A549 (cell line): Measurements from ENCODE around the gene SMAD5. TPM values are rescaled to one million over a fixed set of nuclear protein-coding genes. Genes with fewer than 3 reads are reported as not detected.

Source experiments
- ATAC-seq, 2 experiments: fragments of 200-7000 bp in 1 of 2; fragments of >200 bp in 1 of 2; cut with Nextera tagmentation in 1 of 2; cut with Tn5 transposase in 1 of 2; 3 replicates each; pipeline versions ENCODE4 v1.8.0 to v1.9.1; 2018 to 2020; ENCODE audit warnings: mild to moderate bottlenecking in 1 of 2, moderate library complexity in 1 of 2
- CTCF ChIA-PET: fragments of 300-600 bp; sonication (Branson Sonifier 250); formaldehyde crosslinking; extraction: SDS; loops from one replicate; lab custom pipeline; 2021; ENCODE audit warnings: antibody characterized with exemption, inconsistent platforms; lab: Yijun Ruan, JAX
- POLR2A ChIA-PET: fragments of 350-600 bp; formaldehyde crosslinking; extraction: SDS; loops from one replicate; lab custom pipeline; 2021; ENCODE audit warnings: antibody characterized with exemption, inconsistent platforms; lab: Yijun Ruan, JAX
- DNase-seq, 2 experiments: peaks; one replicate each; pipeline versions ENCODE4 v3.0.0 to v3.0.0-alpha.2; 2011 to 2016; ENCODE audit warnings: low read depth in 1 of 2, low spot score in 1 of 2
- FAIRE-seq: peaks from 2 replicates; lab custom pipeline; 2011; peaks lifted over from hg19 to GRCh38; lab: Jason Lieb, UNC
- H3K27ac ChIP-seq, 2 experiments: fragments of >200 bp; sonication (Bioruptor Twin); formaldehyde crosslinking; 3 replicates each; pipeline ENCODE4 v1.5.1; 2016 to 2017
- H3K4me1 ChIP-seq: fragments of >200 bp; sonication (Bioruptor Twin); formaldehyde crosslinking; 3 replicates; pipeline ENCODE4 v1.6.1; 2016
- H3K4me2 ChIP-seq: fragments of >200 bp; sonication (Bioruptor Twin); formaldehyde crosslinking; 3 replicates; pipeline ENCODE4 v1.6.1; 2016
- H3K4me3 ChIP-seq: fragments of >200 bp; sonication (Bioruptor Twin); formaldehyde crosslinking; 3 replicates; pipeline ENCODE4 v1.5.1; 2016
- H3K9me3 ChIP-seq: fragments of >200 bp; sonication (Bioruptor Twin); formaldehyde crosslinking; 3 replicates; pipeline ENCODE4 v1.6.1; 2016
- CBX2 ChIP-seq: fragments of 200-600 bp; sonication (generic); IDR thresholded peaks from 2 replicates; pipeline ENCODE4 v1.6.1; 2016; ENCODE audit warnings: low read depth, mild to moderate bottlenecking, borderline replicate concordance
- CHD4 ChIP-seq: fragments of 200-600 bp; sonication (generic); IDR thresholded peaks from 2 replicates; pipeline ENCODE4 v1.6.1; 2016; ENCODE audit warnings: antibody characterized with exemption, mild to moderate bottlenecking, borderline replicate concordance
- EHF ChIP-seq: fragments of 250-450 bp; sonication (Bioruptor Pico); IDR thresholded peaks from 2 replicates; pipeline ENCODE4 v1.5.0; 2020; ENCODE audit warnings: mild to moderate bottlenecking
- ELK1 ChIP-seq: fragments of 150-350 bp; IDR thresholded peaks from 2 replicates; pipeline ENCODE4 v1.6.1; 2014; ENCODE audit warnings: low read depth, mild to moderate bottlenecking, low read length
- FOXS1 ChIP-seq: fragments of 250-450 bp; sonication (Bioruptor Pico); IDR thresholded peaks from 2 replicates; pipeline ENCODE4 v1.5.0; 2020; ENCODE audit warnings: mild to moderate bottlenecking, moderate library complexity
- HDAC2 ChIP-seq: fragments of 200-600 bp; sonication (generic); IDR thresholded peaks from 2 replicates; pipeline ENCODE4 v1.6.1; 2016
- HEYL ChIP-seq: fragments of 250-450 bp; sonication (Bioruptor Pico); IDR thresholded peaks from 2 replicates; pipeline ENCODE4 v1.8.0; 2021; ENCODE audit warnings: mild to moderate bottlenecking, moderate library complexity
- HOXA7 ChIP-seq: fragments of 250-450 bp; sonication (Bioruptor Pico); IDR thresholded peaks from 2 replicates; pipeline ENCODE4 v1.5.0; 2020; ENCODE audit warnings: mild to moderate bottlenecking, moderate library complexity
- HOXB13 ChIP-seq: fragments of 250-450 bp; sonication (Bioruptor Pico); IDR thresholded peaks from 2 replicates; pipeline ENCODE4 v1.5.0; 2020; ENCODE audit warnings: low read depth, mild to moderate bottlenecking, moderate library complexity
- JUNB ChIP-seq: fragments of >200 bp; sonication (Bioruptor Twin); formaldehyde crosslinking; IDR thresholded peaks from 2 replicates; pipeline ENCODE4 v1.6.1; 2016
- KDM1A ChIP-seq: fragments of 200-600 bp; sonication (generic); IDR thresholded peaks from 2 replicates; pipeline ENCODE4 v1.6.1; 2016; ENCODE audit warnings: low read depth, mild to moderate bottlenecking
- MAZ ChIP-seq: fragments of 150-350 bp; IDR thresholded peaks from 2 replicates; pipeline ENCODE4 v1.6.1; 2014; ENCODE audit warnings: antibody characterized with exemption, low read depth, low read length, borderline replicate concordance
- MYC ChIP-seq: IDR thresholded peaks from 2 replicates; pipeline ENCODE4 v1.6.1; 2012; ENCODE audit warnings: mild to moderate bottlenecking, inconsistent platforms, low read length, improper control_type of control experiment, borderline replicate concordance
- NFE2L2 ChIP-seq: fragments of 150-350 bp; conservative IDR thresholded peaks from 2 replicates; pipeline ENCODE4 v1.6.1; 2014; ENCODE audit warnings: low read length
- NPAS2 ChIP-seq: fragments of 250-450 bp; sonication (Bioruptor Pico); IDR thresholded peaks from 2 replicates; pipeline ENCODE4 v1.8.0; 2022; ENCODE audit warnings: mild to moderate bottlenecking, moderate library complexity, borderline replicate concordance
- NR3C1 ChIP-seq: fragments of >200 bp; sonication (Bioruptor Twin); formaldehyde crosslinking; IDR thresholded peaks from 3 replicates; pipeline ENCODE4 v1.6.1; 2017
- PHF8 ChIP-seq: fragments of 200-600 bp; sonication (generic); IDR thresholded peaks from 2 replicates; pipeline ENCODE4 v1.6.1; 2016; ENCODE audit warnings: low read depth, mild to moderate bottlenecking, antibody characterized with exemption, moderate library complexity, borderline replicate concordance
- RAD21 ChIP-seq, 2 experiments: fragments of >200 bp in 1 of 2; sonication (Bioruptor Twin) in 1 of 2; formaldehyde crosslinking in 1 of 2; IDR thresholded peaks in 1 of 2; conservative IDR thresholded peaks in 1 of 2; 2 replicates in 1 of 2; 3 replicates in 1 of 2; pipeline ENCODE4 v1.6.1; 2012 to 2018; ENCODE audit warnings: inconsistent platforms in 1 of 2
- REST ChIP-seq: fragments of 200-600 bp; sonication (generic); IDR thresholded peaks from 2 replicates; pipeline ENCODE4 v1.6.1; 2016; ENCODE audit warnings: antibody characterized with exemption, mild to moderate bottlenecking, moderate library complexity
- RFX5 ChIP-seq: fragments of 450-650 bp; IDR thresholded peaks from 2 replicates; pipeline ENCODE4 v1.7.1; 2014; ENCODE audit warnings: antibody characterized with exemption, mild to moderate bottlenecking, moderate library complexity
- ZC3H11A ChIP-seq: fragments of 450-650 bp; IDR thresholded peaks from 2 replicates; pipeline ENCODE4 v1.6.1; 2014; ENCODE audit warnings: antibody characterized with exemption, mild to moderate bottlenecking
- ZNF302 ChIP-seq: fragments of 250-450 bp; sonication (Bioruptor Pico); IDR thresholded peaks from 2 replicates; pipeline ENCODE4 v1.9.0; 2021; ENCODE audit warnings: inconsistent platforms, mild to moderate bottlenecking, moderate library complexity
- WGBS: methylation state at CpG from one replicate; pipeline ENCODE4 v1.1.6; 2017; ENCODE audit errors: missing lambda C conversion rate; 5-methylcytosine and 5-hydroxymethylcytosine counted together
- polyA plus RNA-seq, 4 experiments: library from polyadenylated mRNA; depleted of rRNA in 3 of 4; stranded (reverse); fragments of >200 nt; fragmentation: RNase III in 1 of 4; extraction: RNeasy Plus Mini Kit Qiagen cat#74134 plus additional on column Dnase treatment in 1 of 4; gene quantifications; 2 replicates in 3 of 4; 3 replicates in 1 of 4; pipeline ENCODE4 v1.2.3, GENCODE V29; 2011 to 2017

SMAD5 gene
- polyA plus RNA-seq, 2 of the 4 experiments (the other 2 are of a cell fraction): 17.1 to 101 TPM

- Histone ChIP-seq H3K4me3 (no peak overlapping the region), H3K9me3 (no peaks in the 10 kb centered on the region)
- 91% methylated on average over 2 of the region's 2 CpGs for WGBS
- no peak for ATAC-seq
- POLR2A ChIA-PET: no interaction called here
- TF ChIP-seq KDM1A (no peak), EHF (CRISPR knock-in tag) (no peak), ZC3H11A (no peak), ELK1 (no peak), MAZ (no peak), CBX2 (no peak), NR3C1 (no peak), HOXB13 (CRISPR knock-in tag) (no peak), RFX5 (no peak), ZNF302 (CRISPR knock-in tag) (no peak), REST (no peak), PHF8 (no peak), MYC (no peak), HOXA7 (CRISPR knock-in tag) (no peak), HDAC2 (no peak), CHD4 (no peak), NPAS2 (CRISPR knock-in tag) (no peak)
- TF ChIP-seq, all 56 proteins: peak for 0
- H3K4me2 ChIP-seq: no peak overlapping the region
- DNase-seq (no peak), FAIRE-seq (no peak)
- CTCF ChIA-PET: interaction anchor here (1.0 kb wide), 1 partner anchor 22 kb away, joined by 4 read pairs; no protein-coding TSS in a partner anchor
- peaks cover 20% of the 10 kb centered on the region for H3K4me1 ChIP-seq
- H3K27ac ChIP-seq: no peak overlapping the region
Observed at GRCh38 chr5:136130581-136130980, 2.1 kb upstream of the SMAD5 start.

GRCh38 chr5:136132087-136132486 lies 558 bp upstream of the SMAD5 start:
- peak; percentile 19 to 25 for DNase-seq
- ChIA-PET CTCF (interaction anchor here (0.6 to 2.4 kb wide), 5 partner anchors 9 to 601 kb away, joined by 3 to 9 read pairs (median 4); no protein-coding TSS in a partner anchor), POLR2A (interaction anchor here (0.7 to 1.8 kb wide), 7 partner anchors 9 to 74 kb away, joined by 3 to 13 read pairs (median 3); no protein-coding TSS in a partner anchor)
- ATAC-seq: peak; percentile 38 to 53; a peak in 4 of 6 replicates
- H3K9me3 ChIP-seq: no peaks in the 10 kb centered on the region
- peak overlapping the region; percentile 93 for H3K4me3 ChIP-seq
- H3K4me1 ChIP-seq: peaks cover 20% of the 10 kb centered on the region
- H3K4me2 ChIP-seq: peak overlapping the region; percentile 94
- TF ChIP-seq PHF8 (no peak), FOXS1 (no peak), CBX2 (no peak), JUNB (no peak), HEYL (no peak), RAD21 (conservative IDR thresholded peaks at IDR 0.05 in 1 of 2, IDR thresholded peaks at IDR 0.05 in 1 of 2) (no peak), NFE2L2 (no peak), ELK1 (no peak), RFX5 (no peak)
- H3K27ac ChIP-seq: peak overlapping the region; percentile 96 to 97
- no peak for FAIRE-seq
- WGBS: 44% methylated on average over 6 of the region's 6 CpGs
